IPS-NIHi11 (cell line): Measurements from ENCODE around the gene ZNF512B.
"Not testable (repeated sequence)": the region's sequence is repeated elsewhere in the genome, so short reads cannot be mapped to it uniquely, and the experiment has no call there.

ENCODE experiments used
- DNase-seq: peaks from one replicate; pipeline ENCODE4 v3.0.0; 2012; ENCODE audit warnings: mixed read lengths, low spot score

ZNF512B gene, protein sequence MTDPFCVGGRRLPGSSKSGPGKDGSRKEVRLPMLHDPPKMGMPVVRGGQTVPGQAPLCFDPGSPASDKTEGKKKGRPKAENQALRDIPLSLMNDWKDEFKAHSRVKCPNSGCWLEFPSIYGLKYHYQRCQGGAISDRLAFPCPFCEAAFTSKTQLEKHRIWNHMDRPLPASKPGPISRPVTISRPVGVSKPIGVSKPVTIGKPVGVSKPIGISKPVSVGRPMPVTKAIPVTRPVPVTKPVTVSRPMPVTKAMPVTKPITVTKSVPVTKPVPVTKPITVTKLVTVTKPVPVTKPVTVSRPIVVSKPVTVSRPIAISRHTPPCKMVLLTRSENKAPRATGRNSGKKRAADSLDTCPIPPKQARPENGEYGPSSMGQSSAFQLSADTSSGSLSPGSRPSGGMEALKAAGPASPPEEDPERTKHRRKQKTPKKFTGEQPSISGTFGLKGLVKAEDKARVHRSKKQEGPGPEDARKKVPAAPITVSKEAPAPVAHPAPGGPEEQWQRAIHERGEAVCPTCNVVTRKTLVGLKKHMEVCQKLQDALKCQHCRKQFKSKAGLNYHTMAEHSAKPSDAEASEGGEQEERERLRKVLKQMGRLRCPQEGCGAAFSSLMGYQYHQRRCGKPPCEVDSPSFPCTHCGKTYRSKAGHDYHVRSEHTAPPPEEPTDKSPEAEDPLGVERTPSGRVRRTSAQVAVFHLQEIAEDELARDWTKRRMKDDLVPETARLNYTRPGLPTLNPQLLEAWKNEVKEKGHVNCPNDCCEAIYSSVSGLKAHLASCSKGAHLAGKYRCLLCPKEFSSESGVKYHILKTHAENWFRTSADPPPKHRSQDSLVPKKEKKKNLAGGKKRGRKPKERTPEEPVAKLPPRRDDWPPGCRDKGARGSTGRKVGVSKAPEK

DNA sequence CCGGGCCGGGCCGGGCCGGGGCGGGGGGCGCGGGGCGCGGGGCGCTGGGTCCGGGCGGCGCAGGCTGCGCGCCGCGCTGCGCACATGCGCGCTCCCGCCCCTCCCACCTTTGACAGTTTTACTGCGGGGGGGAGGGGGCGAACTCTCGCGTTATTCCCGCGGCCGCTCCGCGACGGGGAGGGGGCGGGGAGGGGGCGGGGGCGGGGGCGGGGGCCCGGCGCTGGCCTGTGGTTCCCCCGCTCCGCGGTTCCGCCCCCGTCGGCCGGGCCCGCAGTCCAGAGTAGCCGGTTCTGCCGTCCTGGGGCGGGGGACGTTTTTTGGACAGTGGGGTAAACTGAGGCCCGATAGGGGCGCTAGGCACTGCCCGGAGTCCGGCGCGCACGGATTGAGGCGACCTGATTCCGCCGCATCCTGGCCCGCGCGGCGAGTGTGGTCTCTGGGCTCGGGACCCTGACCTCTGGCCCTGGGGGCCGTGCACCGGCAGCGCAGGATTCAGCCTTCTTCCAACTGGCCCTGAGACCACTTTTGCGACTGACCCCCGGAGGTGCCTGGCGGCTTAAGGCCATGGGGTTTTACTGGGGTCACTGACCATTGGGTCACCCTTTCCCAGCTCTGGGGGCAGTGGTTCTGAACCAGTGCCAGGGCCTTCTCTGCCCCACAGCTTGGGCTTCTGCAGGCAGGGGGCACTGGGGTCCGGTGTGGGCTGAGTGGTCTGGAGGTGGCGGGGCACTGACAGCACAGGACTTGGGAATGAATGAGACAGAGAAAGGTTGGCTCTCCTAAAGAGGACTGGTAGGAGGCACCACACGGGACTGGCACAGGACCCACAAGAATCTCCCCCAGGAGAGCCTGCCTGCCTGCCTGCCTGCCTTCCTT is at the start of gene ZNF512B:
Gene ZNF512B (minus strand): TSS at position 93 of the 876 bp plus-strand sequence. CDS start 1,980 bp downstream, outside the sequence.
- peak; percentile 90 for DNase-seq

DNA sequence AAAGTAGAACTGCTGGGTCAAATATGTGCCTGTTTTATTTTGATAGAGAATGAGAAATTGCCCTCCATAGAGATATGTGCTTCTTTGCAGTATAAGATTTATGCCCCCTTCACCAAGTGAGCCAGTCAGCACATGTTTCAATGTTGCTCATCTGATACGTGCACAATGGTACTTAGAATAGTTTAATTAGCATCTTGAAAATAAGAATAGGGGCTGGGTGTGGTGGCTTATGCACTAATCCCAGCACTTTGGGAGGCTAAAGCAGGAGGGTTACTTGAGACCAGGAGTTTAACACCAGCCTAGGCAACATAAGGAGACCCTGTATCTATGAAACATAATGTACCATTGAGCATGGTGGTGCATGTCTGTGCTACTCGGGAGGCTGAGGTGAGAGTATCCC is 45.9 kb upstream of the ZNF512B start:
- no peak for DNase-seq

- DNase-seq = not testable (repeated sequence)
These were observed 42.8 kb upstream of the ZNF512B start for GRCh38 chr20:64012385-64013154.

- DNase-seq = no peak
These were observed 41.6 kb upstream of the ZNF512B start for GRCh38 chr20:64011366-64011779.

- no peak for DNase-seq
These were observed 41.0 kb upstream of the ZNF512B start for GRCh38 chr20:64010711-64011237.

DNA sequence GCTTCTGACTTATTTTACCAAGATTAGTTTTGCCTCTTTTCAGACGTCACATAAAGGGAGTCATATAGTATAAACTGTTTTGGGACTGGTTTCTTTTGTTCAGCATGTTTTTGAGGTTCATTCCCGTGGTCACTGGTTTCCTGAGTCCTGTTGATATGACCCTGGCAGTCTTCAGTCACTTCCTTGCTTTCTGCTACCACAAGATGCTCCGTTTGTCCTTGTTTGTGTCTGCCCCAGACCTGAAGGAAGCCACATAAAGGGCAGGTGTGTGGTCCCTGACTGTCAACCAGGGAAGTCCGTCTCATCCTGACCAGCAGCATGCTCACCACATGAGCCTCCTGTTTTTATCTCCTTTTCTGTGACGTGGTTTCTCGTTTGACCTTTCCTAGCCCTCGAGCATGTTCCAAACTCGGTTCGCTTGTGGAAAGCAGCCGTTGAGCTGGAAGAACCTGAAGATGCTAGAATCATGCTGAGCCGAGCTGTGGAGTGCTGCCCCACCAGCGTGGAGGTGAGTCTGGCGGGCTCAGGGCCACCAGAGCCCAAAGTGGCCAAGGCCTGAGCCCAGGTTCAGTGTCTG is 40.2 kb upstream of the ZNF512B start:
- DNase-seq = no peak

GRCh38 chr20:64006902-64007301 is 37.2 kb upstream of the ZNF512B start:
- DNase-seq = no peak

GRCh38 chr20:64006490-64006889 is 36.8 kb upstream of the ZNF512B start:
- no peak for DNase-seq

GRCh38 chr20:64005394-64005793 is 35.7 kb upstream of the ZNF512B start:
- DNase-seq = no peak

GRCh38 chr20:64003960-64004725 is 34.4 kb upstream of the ZNF512B start:
- DNase-seq = no peak

DNA sequence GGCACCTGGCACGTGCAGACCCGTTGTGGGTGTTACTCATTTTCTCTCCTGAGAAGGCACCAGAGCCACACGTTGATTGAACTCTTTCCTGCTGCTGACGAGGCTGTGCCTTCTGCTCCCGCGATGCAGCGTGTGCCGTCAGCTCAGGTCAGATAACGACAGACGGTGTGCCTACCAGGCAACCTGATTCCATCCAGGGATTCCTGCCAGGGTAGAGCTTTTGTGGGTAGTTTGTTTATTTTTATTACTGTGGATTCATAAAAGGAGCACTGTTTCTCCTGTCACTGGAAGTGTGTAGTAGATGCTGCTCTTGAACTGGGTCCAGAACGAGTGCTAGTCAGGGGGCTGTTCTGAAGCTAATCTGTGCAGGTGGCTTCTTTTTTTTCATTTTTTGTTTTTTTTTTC is 31.9 kb upstream of the ZNF512B start:
- no peak for DNase-seq

DNA sequence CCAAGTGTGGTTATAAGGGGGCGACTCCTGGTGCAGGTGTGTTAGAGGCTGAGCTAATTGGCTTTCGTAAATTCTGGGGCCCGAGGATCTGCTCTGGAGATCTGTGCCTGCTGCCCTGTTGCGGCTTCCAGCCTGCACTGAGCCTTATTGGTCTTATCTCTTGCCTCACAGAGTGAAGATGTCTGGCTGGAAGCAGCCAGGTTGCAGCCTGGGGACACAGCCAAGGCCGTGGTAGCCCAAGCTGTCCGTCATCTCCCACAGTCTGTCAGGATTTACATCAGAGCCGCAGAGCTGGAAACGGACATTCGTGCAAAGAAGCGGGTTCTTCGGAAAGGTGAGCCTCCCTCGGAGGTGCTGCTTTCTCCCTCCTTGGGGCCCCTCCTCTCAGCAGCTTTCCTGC is 31.2 kb upstream of the ZNF512B start:
- no peak for DNase-seq

DNA sequence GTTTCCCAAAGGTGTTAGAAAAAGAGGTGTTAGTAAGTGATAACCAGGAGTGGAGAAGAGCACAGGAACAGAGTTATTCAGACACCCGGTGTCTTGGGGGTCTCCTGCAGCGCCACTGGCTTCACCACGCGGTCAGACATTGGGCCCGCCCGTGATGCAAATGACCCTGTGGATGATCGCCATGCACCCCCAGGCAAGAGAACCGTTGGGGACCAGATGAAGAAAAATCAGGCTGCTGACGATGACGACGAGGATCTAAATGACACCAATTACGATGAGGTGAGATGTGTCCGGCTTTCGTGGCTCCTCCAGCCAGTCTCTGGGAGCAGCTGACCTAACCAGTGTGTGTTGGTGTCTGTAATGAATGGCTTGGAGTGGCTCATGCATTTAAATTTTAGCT is 13.2 kb upstream of the ZNF512B start:
- no peak for DNase-seq

- peak; percentile 98 for DNase-seq
These were observed 11.3 kb upstream of the ZNF512B start, which contains the start of gene PRPF6 for GRCh38 chr20:63980806-63981728. PRPF6 (plus strand) TSS chr20:63981132; CDS start chr20:63981246, 114 bp downstream.

- no peak for DNase-seq
These were observed 10.6 kb upstream of the ZNF512B start for GRCh38 chr20:63980317-63980805.

GRCh38 chr20:63979557-63980316 is 10.0 kb upstream of the ZNF512B start, which contains the start of gene SAMD10:
SAMD10 (minus strand) TSS chr20:63979642; CDS start chr20:63979467, 175 bp downstream.
- peak; percentile 61 for DNase-seq

DNA sequence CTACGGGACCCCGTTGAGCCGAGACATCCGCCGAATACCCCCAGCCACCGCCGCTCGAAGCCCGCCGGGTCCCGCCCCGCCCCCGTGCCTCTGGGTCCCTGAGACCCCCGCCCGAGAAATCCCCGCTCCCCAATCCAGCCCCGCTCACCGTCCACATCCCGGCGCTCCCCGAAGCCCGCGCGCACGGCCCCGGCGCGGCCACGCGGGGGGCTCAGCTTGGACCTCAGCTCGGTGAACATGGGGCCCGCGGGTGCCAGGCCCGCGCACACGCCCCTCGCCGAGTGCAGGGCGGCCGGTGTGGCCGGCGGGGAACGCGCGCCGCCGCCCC is 9.5 kb upstream of the ZNF512B start:
- DNase-seq = peak; percentile 53
